GM21390 (cell line): ENCODE measurements around the gene SCGB3A1.

Experiments used
- ATAC-seq: cut with Tn5 transposase; IDR thresholded peaks from one replicate; pipeline ENCODE4 v1.9.1; 2021; ENCODE audit not compliant: unreplicated experiment

Gene SCGB3A1

GRCh38 chr5:180606215-180606785 is 15.0 kb upstream of the SCGB3A1 start:
- ATAC-seq, result no peak

GRCh38 chr5:180605554-180606214 is 14.4 kb upstream of the SCGB3A1 start:
- no peak for ATAC-seq

DNA sequence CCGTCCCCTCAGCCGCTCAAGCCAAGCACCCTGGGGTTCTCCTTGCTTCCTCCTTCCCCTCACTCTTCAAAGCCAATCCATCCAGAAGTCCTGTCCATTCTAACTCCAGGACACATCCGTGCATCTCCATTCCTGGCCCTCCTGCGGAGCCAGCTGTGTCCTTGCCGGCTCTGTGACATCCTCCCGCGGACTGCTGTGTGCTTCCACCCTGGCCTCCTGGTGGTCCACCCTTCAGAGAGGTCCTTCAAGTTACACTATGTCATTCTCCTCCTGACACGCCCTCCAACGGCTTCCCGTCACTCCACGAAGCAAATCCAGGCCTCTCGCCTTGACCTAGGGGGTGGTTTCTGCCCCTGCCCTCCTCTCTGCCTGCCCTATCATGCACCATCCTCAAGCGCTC is 13.0 kb upstream of the SCGB3A1 start:
- ATAC-seq, result no peak

DNA sequence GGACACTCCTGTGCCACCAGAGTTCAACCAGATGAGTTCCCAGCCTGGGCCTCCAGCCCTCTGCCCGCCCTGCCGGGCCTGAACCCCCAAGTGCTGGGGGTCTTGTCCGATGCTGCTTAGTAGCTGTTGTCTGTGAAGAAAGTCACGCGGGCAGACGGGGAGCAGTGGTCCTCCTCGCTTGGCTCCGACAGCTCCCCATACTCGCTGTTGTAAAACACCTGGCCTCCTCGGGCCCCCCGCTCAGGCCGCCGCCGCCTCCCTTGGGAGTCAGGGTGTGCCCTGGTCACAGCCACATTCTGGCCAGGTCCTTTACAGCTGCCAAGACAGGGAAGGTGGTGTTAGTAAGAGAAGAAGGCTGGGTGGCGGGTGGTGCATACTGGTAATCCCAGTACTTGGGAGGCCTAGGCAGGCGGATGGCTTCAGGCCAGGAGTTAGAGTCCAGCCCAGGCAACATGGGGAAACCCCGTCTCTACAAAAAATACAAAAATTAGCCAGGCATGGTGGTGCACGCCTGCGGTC is 11.8 kb upstream of the SCGB3A1 start:
- ATAC-seq, result no peak

DNA sequence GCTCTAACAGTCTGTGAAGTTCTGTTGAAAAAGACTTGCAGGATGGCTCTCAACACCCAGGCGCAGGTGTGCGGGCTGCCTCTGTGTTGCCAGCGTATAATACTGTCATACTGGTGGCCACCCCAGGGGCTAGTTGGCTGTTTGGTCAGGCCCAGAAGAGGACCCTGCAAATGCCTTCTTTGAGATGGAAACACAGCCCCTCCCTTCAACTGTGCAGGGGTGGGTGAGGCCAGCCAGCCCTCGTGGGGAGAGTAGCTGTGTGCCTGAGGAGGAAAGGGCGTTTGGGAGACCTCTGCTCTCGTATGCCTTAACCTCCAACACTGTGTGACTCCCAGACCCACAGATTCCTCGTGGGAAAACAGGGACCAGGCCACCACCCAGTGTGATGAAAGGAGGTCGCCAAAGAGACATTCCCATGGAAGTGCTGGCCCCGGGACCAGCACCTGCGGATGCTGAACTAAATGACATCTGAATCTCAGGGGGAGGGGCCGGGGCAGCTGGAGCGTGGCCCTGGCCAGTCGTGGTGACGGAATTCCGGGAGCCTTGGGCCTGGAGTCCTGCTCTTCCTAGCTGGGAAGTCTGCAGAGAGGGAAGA is 11.3 kb upstream of the SCGB3A1 start:
- ATAC-seq, result no peak

GRCh38 chr5:180601591-180602480 is 10.5 kb upstream of the SCGB3A1 start:
- ATAC-seq, result no peak

GRCh38 chr5:180600554-180601041 is 9.3 kb upstream of the SCGB3A1 start:
- no peak for ATAC-seq

GRCh38 chr5:180599981-180600553 is 8.8 kb upstream of the SCGB3A1 start:
- no peak for ATAC-seq

GRCh38 chr5:180599590-180599914 is 8.3 kb upstream of the SCGB3A1 start:
- ATAC-seq, result no peak

DNA sequence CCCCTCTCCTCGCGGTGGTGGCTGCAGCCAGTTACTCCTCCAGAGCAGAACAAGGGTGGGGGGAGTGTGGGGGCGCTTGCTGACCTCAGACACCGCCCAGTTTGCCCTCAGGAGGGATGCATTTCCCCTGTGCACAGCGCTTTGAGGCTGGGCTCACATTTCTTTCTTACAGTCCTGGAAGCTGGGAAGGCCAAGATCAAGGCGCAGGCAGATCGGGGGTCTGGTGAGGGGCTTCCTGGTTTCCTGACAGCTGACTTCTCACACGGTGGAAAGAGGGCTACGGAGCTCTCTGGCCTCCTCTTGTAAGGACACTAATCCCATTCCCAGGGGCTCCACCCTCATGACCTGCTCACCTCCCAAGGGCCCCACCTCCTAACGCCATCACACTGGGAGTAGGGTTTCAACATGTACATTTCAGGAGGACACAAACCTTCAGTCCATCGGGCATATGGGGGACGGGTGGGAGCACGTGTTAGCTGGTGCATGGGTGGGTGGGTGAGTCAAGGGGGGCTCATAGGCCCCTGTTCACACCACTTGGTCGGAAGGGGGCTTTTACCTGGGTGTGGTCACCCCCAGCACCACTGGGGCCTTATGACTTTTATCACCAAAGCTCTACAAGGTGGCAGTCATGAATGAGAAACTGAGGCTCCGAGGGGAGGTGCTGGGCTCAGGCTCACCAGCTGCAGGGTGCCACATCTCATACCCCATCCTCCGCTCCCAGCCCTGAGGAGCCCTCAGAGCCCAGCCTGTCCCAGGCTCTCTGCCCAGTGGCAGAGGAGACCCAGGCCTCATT is 7.7 kb upstream of the SCGB3A1 start:
- ATAC-seq, result no peak

GRCh38 chr5:180598316-180598701 is 7.0 kb upstream of the SCGB3A1 start:
- no peak for ATAC-seq

GRCh38 chr5:180596668-180597231 is 5.5 kb upstream of the SCGB3A1 start:
- no peak for ATAC-seq

- ATAC-seq, result no peak
These were observed 4.9 kb upstream of the SCGB3A1 start for GRCh38 chr5:180596115-180596667.

DNA sequence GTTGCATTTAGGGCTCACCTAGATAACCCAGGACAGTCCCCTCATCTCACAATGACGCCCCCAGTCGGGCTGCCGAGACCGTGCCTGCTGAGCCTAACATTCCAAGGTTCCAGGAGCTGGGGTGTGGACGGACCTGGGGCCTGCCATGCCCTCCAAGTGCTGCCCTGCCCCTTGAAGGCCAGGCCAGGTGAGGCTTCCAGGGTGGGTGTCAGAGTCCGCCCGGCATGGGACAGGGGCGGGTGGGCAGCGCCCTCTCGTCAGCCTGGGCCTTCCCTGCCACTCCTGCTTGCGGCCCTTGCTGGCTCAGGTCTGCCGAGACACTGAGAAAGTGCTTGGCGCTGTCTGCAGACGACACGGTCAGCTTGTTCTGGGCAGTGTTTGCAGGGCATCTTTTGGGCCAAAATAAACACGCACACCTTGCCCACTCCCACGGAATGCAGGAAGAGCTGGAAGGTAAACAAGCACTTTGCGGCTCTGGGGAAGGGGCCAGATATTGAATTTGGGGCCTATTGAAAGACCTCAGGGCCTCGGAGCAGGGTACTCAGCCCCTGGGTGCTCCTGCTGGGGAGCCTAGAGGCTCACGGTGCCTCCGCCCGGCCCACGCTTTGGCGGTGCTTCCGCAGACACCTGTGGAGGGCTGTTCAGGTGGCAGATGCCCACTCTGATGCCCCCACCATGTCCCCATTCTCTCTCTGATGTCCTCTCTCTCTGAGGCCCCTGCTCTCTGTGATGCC is 4.2 kb upstream of the SCGB3A1 start:
- no peak for ATAC-seq

GRCh38 chr5:180595046-180595379 is 3.7 kb upstream of the SCGB3A1 start:
- ATAC-seq, result no peak

- ATAC-seq, result no peak
These were observed 3.2 kb upstream of the SCGB3A1 start for GRCh38 chr5:180594311-180595045.

- ATAC-seq, result no peak
These were observed 2.3 kb upstream of the SCGB3A1 start for GRCh38 chr5:180593446-180594206.

DNA sequence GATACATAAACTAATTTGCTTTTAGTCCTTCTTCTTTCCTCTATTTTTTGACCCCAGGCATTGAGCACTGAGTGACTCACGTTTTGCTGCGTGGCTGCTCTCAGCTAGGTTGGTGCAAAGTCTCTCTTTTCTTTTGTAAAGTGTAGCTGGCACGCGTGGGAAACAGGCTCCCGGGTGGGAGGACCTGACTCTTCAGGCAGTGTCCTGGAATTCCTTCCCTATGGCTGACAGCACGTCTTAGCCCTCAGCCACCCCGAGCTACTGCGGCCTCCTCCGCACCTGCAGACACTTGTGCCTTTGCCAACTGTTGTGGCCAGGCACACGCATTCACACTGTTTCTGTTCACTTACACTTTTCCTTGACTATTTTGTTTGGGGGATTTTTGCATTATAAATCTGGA is 877 bp upstream of the SCGB3A1 start:
- ATAC-seq, result no peak
